SW480 (cell line): ENCODE results near the gene LAMA2.
"Not testable (repeated sequence)": the region's sequence is repeated elsewhere in the genome, so short reads cannot be mapped to it uniquely, and the experiment has no call there.

Experiments used
- DNase-seq: peaks from one replicate; pipeline ENCODE4 v3.0.0-alpha.2; 2016; ENCODE audit warnings: low spot score

LAMA2 gene

GRCh38 chr6:129009851-129010250 lies 126.9 kb downstream of the LAMA2 start:
- no peak for DNase-seq

DNA sequence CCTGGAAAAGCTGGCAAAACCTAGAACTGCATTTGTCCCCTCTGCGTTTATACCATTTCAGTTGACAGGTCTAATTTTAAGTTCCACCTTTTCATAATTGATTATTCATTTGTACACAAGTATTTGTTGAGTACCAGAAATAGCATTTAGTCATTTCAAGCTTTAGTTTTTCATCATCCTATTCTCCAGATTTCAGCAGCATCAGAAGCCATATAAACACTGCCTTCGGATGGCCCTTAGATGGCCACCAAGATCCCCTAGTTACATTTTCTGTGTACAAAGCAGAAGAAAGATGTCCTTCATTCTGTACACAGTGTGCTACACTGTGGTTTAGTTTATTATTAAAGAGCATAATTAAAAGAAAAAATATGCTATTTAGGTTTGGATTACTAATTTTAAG lies 131.4 kb downstream of the LAMA2 start:
- DNase-seq, result no peak

GRCh38 chr6:129015721-129016120 lies 132.8 kb downstream of the LAMA2 start:
- DNase-seq, result no peak

DNA sequence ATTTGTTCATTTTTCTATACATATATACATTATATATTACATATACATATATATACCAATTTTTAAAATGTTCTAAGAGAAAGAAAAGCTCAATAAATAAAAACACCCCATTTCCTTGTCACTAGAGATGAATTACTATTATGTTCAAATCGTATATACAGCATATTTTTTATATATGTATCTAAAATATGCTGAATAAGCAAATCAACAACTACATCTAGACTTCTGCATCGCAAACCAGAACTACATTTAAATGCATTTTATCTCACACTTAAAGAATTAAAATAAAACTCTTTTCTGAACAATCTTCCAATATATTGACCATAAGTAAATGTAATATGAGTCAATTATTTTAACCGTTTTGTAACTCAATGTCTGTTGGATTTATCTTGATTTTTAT lies 133.9 kb downstream of the LAMA2 start:
- DNase-seq, result no peak

GRCh38 chr6:129022011-129022553 lies 139.1 kb downstream of the LAMA2 start:
- DNase-seq, result no peak

GRCh38 chr6:129026601-129027000 lies 143.7 kb downstream of the LAMA2 start:
- no peak for DNase-seq

DNA sequence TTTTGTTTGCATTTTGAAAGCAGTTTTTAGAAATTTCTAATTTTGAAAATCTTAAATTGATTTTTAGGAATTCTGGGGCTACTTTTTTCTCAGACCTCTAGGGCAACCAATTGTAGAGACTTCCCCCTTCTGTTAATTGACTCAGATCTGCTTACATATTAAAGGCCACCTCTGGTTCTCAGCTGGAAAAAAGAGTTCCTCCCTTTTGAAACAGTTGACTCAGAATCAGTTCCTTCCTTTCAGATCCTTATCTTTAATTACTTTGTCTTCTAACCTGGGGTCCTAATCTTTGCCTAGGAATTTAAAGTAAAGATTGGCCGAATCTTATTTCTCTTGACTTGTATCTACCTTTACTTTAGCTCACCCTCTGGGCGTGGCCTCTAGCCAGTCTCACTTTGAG lies 146.8 kb downstream of the LAMA2 start:
- no peak for DNase-seq

DNA sequence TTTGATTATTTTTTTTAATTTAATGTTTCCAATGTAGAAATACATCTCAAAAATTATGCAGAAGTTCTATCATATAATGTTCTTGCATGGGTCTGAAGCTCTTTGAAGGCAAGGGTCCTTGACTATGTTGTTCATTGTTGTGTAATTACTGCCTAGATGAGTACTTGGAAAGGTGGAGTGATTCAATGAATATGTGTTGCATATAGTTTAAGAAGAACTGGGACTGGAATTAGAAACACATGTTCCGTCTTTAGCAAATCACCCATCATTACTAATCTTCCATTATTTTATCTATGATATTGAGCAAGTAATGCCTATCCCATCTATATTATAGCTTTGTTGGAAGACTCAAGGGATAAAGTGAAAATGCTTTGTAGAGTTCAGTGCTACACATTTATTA lies 147.3 kb downstream of the LAMA2 start:
- no peak for DNase-seq

DNA sequence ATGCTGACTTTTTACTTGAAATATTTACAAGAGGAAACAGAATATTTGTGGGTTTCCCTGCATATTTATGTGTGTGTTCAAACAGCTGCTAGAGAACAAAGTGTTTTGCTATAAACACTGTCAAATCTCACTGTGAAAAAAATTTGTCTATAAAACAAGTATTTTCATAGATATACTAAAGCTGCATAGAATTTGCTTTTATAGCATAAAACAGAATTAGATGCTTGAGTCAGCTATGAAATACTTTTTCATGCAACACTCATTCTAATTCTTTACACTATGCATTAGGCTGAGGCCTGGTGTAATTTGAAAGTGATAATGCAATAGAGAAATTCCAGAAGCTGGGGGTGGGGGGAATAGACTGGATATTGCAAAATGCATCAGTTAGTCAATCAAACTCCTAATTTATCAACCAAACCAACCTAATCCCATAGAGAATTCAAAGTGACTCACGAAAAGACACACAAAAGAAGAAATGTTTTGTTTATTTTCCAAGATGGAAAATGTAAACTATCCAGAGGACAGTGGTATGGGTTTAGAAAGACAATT lies 148.2 kb downstream of the LAMA2 start:
- no peak for DNase-seq

DNA sequence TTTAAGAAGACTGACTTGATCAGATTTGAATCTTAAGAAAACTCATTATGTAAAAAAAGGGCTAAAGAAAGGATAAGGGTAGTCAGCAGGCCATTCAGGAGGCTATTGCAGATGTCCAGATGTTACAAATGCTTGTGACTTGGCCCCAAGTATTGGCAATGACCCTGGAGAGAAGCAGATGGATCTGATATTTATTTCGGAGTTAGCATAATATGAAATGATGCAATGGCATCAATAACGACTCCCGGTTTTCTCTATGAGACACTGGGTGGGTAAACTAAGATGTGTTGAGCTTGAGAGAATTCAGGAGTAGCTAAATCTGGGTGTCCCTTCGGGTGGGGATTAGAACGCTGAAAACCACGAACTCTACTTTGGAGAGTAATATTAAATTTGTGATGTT lies 149.7 kb downstream of the LAMA2 start:
- no peak for DNase-seq

DNA sequence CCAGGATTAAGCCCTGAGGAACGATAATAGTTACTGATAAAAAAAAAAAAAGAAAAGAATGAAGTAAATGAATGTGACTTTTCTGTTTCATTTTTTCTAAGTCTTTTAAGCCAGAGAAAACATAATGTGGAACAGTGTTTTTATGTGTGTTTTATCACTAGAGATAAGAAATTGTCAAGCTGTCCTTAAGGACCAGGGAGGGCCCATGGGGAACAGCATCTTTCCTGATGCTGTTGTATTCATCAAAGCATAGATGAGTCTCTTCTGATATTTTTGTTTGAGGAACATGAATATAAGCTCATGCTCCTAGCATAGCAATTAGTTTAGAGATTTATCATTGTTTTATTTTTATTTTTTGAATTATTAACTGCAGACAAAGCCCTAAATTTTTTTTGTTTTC lies 150.2 kb downstream of the LAMA2 start:
- DNase-seq, result no peak

DNA sequence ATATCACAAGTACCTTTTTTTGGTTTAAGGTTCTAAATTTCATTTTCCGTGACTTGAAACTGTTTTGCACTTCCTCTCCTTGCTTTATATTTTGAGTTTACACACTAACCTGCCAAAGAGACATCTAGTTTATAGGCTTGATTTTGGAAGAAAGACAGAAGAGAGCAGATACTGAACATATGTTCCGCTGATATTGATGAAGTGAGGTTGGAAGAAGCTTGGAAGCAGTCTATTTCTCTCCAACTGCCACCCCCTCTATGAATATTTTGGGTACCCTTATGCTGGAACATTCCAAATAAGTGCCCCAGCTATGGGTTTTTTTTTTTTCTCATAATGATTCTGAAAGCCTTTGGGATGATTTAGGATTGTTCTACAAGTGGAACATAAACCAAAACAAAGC lies 150.6 kb downstream of the LAMA2 start:
- no peak for DNase-seq

DNA sequence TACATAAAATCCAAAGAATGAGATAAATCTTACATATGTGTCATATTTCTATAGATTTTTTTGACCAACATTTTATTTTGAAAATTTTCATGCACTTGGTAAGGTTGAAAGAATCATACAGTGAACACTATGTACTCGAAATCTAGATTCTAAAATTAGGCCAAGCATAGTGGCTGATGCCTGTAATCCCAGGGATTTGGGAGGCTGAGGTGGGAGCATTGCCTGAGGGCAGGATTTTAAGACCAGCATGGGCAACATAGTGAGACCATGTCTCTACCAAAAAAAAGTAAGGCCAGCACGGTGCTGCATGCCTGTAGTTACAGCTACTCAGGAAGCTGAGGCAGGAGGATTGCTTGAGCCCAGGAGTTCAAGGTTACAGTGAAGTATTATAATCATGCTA lies 158.6 kb downstream of the LAMA2 start:
- DNase-seq, result no peak

- no peak for DNase-seq
These were observed 163.6 kb downstream of the LAMA2 start for GRCh38 chr6:129046526-129046925.

DNA sequence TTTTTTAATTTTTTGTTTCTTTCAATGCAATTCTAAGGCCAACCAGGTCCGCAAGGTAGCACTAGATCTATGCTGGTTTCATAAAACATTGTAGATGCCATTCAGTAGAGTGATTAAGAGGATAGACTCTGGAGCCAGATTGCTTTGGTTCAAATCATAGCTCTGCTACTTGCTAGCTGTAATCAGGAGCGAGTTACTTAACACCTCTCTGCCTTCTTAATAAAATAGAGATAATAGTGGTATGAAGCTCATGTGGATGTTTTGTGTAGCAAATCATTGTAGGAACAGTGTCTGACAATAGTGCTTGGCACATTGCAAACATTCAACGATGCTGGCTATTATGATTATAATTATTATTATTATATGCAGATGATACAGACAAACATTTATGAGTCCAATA lies 164.9 kb downstream of the LAMA2 start:
- DNase-seq, result no peak

- DNase-seq, result no peak
These were observed 167.1 kb downstream of the LAMA2 start for GRCh38 chr6:129050086-129050485.

DNA sequence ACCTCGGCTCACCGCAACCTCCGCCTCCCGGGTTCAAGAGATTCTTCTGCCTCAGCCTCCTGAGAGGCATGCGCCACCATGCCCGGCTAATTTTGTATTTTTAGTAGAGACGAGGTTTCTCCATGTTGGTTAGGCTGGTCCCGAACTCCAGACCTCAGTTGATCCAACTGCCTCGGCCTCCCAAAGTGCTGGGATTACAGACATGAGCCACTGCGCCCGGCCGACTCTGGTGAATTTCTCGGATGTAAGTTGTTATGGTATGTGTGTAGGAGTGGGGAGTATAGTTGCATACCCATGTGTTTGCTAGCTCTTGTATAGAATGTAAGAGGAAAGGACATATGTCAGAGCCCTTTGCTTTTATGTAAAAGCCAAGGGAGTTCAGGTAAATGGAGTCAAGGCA lies 170.2 kb downstream of the LAMA2 start:
- DNase-seq, result not testable (repeated sequence)

- no peak for DNase-seq
These were observed 172.9 kb downstream of the LAMA2 start for GRCh38 chr6:129055796-129056195.

DNA sequence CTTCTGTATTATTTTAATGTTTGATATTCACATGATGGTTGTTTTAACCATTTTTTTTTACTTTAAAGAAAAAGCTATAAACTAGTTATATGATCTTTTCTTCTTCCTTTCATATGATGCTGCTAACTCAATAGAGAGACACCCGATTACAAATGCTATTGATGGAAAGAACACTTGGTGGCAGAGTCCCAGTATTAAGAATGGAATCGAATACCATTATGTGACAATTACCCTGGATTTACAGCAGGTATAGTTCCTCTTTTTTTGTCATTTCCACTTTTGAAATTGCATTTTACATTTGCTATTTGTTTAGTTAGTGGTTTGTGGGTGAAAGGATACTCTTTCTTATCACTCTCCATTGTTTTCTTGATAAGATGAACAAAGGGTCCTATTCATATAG lies 176.7 kb downstream of the LAMA2 start:
- no peak for DNase-seq

DNA sequence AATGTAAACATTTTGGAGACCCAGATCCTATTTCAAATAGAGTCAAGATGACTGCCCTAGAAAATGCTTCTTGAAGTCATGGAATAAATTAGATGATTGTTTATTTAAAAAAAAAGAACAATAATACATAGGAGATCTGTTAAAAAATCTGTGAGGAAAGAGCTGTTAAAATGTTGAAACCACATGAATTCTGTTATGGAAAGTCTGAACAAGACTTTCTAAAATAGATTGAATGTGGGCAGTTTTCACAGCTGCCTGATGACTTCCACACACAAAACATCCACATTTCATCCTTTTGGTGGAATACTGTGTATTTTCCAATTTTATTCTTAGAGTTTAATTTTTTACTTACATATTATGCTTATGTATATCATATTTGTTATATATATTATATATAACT lies 186.1 kb downstream of the LAMA2 start:
- DNase-seq, result no peak

DNA sequence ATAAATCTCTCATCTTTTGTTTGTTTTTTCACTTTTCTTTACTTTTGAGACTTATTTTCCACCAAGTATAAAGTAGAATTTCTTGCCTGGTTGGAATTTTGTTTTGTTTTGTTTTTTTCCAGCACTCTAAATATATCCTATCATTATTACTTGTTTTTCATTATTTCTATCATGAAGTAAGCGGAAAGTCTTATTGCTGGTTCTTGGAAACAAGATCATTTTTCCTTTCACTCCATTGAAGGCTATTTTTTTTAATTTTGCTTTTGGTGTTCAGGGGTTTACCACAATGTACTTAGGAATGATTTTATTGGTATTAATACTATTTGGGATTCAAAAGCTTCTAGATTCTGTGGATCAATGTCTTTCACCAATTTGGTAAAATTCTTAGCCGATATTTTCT lies 190.1 kb downstream of the LAMA2 start:
- DNase-seq, result no peak

GRCh38 chr6:129073691-129074395 lies 190.9 kb downstream of the LAMA2 start:
- no peak for DNase-seq

DNA sequence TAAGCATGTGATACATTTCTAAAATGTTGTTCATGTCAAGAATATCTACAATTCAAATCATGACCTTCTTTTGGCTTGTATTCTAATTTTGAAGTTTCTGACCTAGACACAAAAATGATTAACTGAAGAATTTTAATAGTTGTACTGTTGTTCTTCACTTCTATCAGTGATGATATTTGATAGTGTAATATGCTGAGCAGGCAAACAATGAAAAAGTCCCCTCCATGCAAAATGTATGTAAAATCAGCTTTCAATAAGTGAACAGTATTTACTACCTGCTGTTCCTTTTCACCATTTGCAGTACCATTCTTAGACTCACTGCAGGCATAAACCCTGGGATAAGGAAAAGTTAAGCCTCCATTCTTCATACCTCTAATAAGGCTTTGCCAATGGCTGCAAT lies 201.5 kb downstream of the LAMA2 start:
- no peak for DNase-seq

DNA sequence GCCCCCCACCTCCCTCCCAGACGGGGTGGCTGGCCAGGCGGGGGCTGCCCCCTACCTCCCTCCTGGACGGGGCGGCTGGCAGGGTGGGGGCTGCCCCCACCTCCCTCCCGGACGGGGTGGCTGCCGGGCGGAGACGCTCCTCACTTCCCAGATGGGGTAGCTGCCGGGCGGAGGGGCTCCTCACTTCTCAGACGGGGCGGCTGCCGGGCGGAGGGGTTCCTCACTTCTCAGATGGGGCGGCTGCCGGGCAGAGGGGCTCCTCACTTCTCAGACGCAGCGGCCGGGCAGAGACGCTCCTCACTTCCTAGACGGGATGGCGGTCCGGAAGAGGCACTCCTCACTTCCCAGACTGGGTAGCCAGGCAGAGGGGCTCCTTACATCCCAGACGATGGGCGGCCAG lies 205.5 kb downstream of the LAMA2 start:
- DNase-seq, result not testable (repeated sequence)
